HCT116 (cell line): ENCODE results near the gene POLD1. TPM values are rescaled to one million over a fixed set of nuclear protein-coding genes. Genes with fewer than 3 reads are reported as not detected.

Source experiments
- ATAC-seq: fragments of 200-7000 bp; cut with Tn5 transposase; 2 replicates; pipeline ENCODE4 v1.9.1; 2020; ENCODE audit warnings: mild to moderate bottlenecking, moderate library complexity
- BruUV-seq: library from RNA; stranded (reverse); fragments of 400-500 nt; replicated peaks from 2 replicates; lab custom pipeline; 2021; lab: Mats Ljungman, UMichigan
- CTCF ChIA-PET: fragments of 300-600 bp; sonication (Branson Sonifier 250); formaldehyde crosslinking; loops from one replicate; lab custom pipeline; 2021; ENCODE audit warnings: antibody characterized with exemption; lab: Charles Lee
- POLR2A ChIA-PET: fragments of 300-600, 350-600 bp; sonication (Branson Sonifier 250); formaldehyde crosslinking; loops from one replicate; lab custom pipeline; 2021; ENCODE audit warnings: antibody characterized with exemption; lab: Charles Lee
- RAD21 ChIA-PET, 2 experiments: fragments of 300-600 bp; sonication (Branson Sonifier 250); formaldehyde crosslinking; loops; one replicate each; lab custom pipeline; 2023; ENCODE audit warnings: low total read pairs in 2 of 2; ENCODE audit not compliant: uncharacterized antibody in 2 of 2, unreplicated experiment in 2 of 2, low non-redundant PET in 1 of 2; lab: Charles Lee
- DNase-seq: peaks from one replicate; pipeline ENCODE4 v3.0.0-alpha.2; 2010; ENCODE audit warnings: low read depth, low spot score
- H2AFZ ChIP-seq: fragments of 200-600 bp; shearing (Covaris generic), sonication (generic); 2 replicates; pipeline ENCODE4 v1.6.1; 2017; ENCODE audit warnings: low read depth, mixed run types, mixed read lengths, antibody characterized with exemption, low read length; ENCODE audit not compliant: poor library complexity, severe bottlenecking
- H3K27ac ChIP-seq: 2 replicates; pipeline ENCODE4 v1.5.1; 2012; ENCODE audit warnings: low read depth, low read length
- H3K27me3 ChIP-seq: fragments of 200-600 bp; sonication (generic); 2 replicates; pipeline ENCODE4 v1.6.1; 2016; ENCODE audit warnings: mixed run types, low read length, mixed read lengths; ENCODE audit not compliant: insufficient read depth
- H3K36me3 ChIP-seq, 2 experiments: fragments of 200-500 bp in 1 of 2; fragments of 200-600 bp in 1 of 2; sonication (Bioruptor generic) in 1 of 2; sonication (generic) in 1 of 2; 2 replicates each; pipeline versions ENCODE4 v1.5.1 to v1.6.1; 2014 to 2016; ENCODE audit warnings: low read length in 2 of 2, inconsistent platforms in 1 of 2, mixed read lengths in 1 of 2, mixed run types in 1 of 2; ENCODE audit not compliant: insufficient read depth in 2 of 2, control insufficient read depth in 1 of 2
- H3K4me1 ChIP-seq, 2 experiments: fragments of 200-600 bp in 1 of 2; sonication (generic) in 1 of 2; 2 replicates each; pipeline versions ENCODE4 v1.5.1 to v1.6.1; 2012 to 2017; ENCODE audit warnings: low read length in 2 of 2, inconsistent platforms in 1 of 2, mild to moderate bottlenecking in 1 of 2, mixed read lengths in 1 of 2, mixed run types in 1 of 2, moderate library complexity in 1 of 2; ENCODE audit not compliant: insufficient read depth in 2 of 2, control insufficient read depth in 1 of 2
- H3K4me2 ChIP-seq: fragments of 200-600 bp; sonication (generic); 2 replicates; pipeline ENCODE4 v1.6.1; 2017; ENCODE audit warnings: mixed run types, low read length, mixed read lengths
- H3K4me3 ChIP-seq, 2 experiments: fragments of 200-600 bp in 1 of 2; sonication (generic) in 1 of 2; replicated peaks in 1 of 2; 2 replicates each; pipeline ENCODE4 v1.5.1; 2011 to 2016; ENCODE audit warnings: low read length in 2 of 2, control low read depth in 1 of 2, low read depth in 1 of 2, mild to moderate bottlenecking in 1 of 2, mixed read lengths in 1 of 2, mixed run types in 1 of 2
- H3K79me2 ChIP-seq: fragments of 200-600 bp; sonication (generic); 2 replicates; pipeline ENCODE4 v1.6.1; 2017; ENCODE audit warnings: mild to moderate bottlenecking, mixed run types, low read length, moderate library complexity, mixed read lengths; ENCODE audit not compliant: insufficient read depth
- H3K9ac ChIP-seq: fragments of 200-600 bp; sonication (generic); 2 replicates; pipeline ENCODE4 v1.6.1; 2016; ENCODE audit warnings: low read length, mixed read lengths
- H3K9me2 ChIP-seq: fragments of 200-600 bp; sonication (generic), shearing (Covaris generic); 2 replicates; pipeline ENCODE4 v1.6.1; 2017; ENCODE audit warnings: mixed run types, mild to moderate bottlenecking, moderate library complexity; ENCODE audit not compliant: insufficient read depth
- H3K9me3 ChIP-seq, 2 experiments: fragments of 200-500 bp in 1 of 2; fragments of 200-600 bp in 1 of 2; sonication (Bioruptor generic) in 1 of 2; sonication (generic) in 1 of 2; 2 replicates each; pipeline ENCODE4 v1.6.1; 2014 to 2017; ENCODE audit warnings: low read length in 2 of 2, mixed read lengths in 2 of 2, inconsistent platforms in 1 of 2, low read depth in 1 of 2, mild to moderate bottlenecking in 1 of 2, mixed run types in 1 of 2, moderate library complexity in 1 of 2; ENCODE audit not compliant: control insufficient read depth in 1 of 2, insufficient read depth in 1 of 2
- H4K20me1 ChIP-seq: fragments of 200-600 bp; sonication (generic), shearing (Covaris generic); 2 replicates; pipeline ENCODE4 v1.6.1; 2017; ENCODE audit warnings: mixed run types, mild to moderate bottlenecking, moderate library complexity; ENCODE audit not compliant: insufficient read depth
- ATF3 ChIP-seq: IDR thresholded peaks from 2 replicates; pipeline ENCODE4 v1.6.1; 2012
- ELF1 ChIP-seq: IDR thresholded peaks from 2 replicates; pipeline ENCODE4 v1.6.1; 2012; ENCODE audit warnings: low read depth, borderline replicate concordance
- EZH2phosphoT487 ChIP-seq: fragments of 200-600 bp; IDR thresholded peaks from 2 replicates; pipeline ENCODE4 v1.6.1; 2018; ENCODE audit warnings: antibody characterized with exemption, borderline replicate concordance
- MAX ChIP-seq: IDR thresholded peaks from 2 replicates; pipeline ENCODE4 v1.6.1; 2012
- POLR2AphosphoS5 ChIP-seq: IDR thresholded peaks from 2 replicates; pipeline ENCODE4 v1.6.1; 2011; ENCODE audit warnings: mild to moderate bottlenecking, low read depth, low read length, moderate library complexity
- SIN3A ChIP-seq: IDR thresholded peaks from 2 replicates; pipeline ENCODE4 v1.6.1; 2012; ENCODE audit warnings: low read depth
- YY1 ChIP-seq: IDR thresholded peaks from 2 replicates; pipeline ENCODE4 v1.6.1; 2011; ENCODE audit warnings: low read length, low read depth, moderate library complexity, mild to moderate bottlenecking; ENCODE audit not compliant: insufficient replicate concordance; ENCODE audit errors: extremely low read depth
- ZFX ChIP-seq: fragments of 450-650 bp; IDR thresholded peaks from 2 replicates; pipeline ENCODE4 v1.6.1; 2017
- intact Hi-C: fragments of 100-400 bp; cut with micrococcal nuclease; formaldehyde crosslinking; loops from 2 replicates; pipeline ENCODE4 v1.10.0; 2022
- total RNA-seq: library from RNA; stranded (reverse); gene quantifications from one replicate; pipeline ENCODE4 v1.2.1, GENCODE V29; 2021; ENCODE audit not compliant: unreplicated experiment

Gene POLD1
- total RNA-seq, 1 experiment from 2014 or later, result 122 TPM

GRCh38 chr19:50383001-50383851 lies 921 bp upstream of the POLD1 start:
- Histone ChIP-seq H2AFZ (no peak overlapping the region), H4K20me1 (no peaks in the 10 kb centered on the region), H3K9ac (peak overlapping the region; percentile 81), H3K27ac (peak overlapping the region; percentile 64), H3K36me3 (peaks cover 30 to 40% of the 10 kb centered on the region in 2 experiments; a peak in 3 of 4 replicates), H3K9me2 (no peaks in the 10 kb centered on the region), H3K9me3 (no peaks in the 10 kb centered on the region), H3K27me3 (no peaks in the 10 kb centered on the region), H3K4me1 (peaks cover 11 to 16% of the 10 kb centered on the region in 2 experiments; a peak in 3 of 4 replicates), H3K4me3 (peak overlapping the region; percentile 50 to 71), H3K4me2 (peak overlapping the region; percentile 82), H3K79me2 (peaks cover 46% of the 10 kb centered on the region)
- no peak for TF ChIP-seq YY1
- ATAC-seq, result peak; percentile 21
- POLR2A ChIA-PET, result interaction anchor here (1.0 to 1.4 kb wide), 3 partner anchors 7 to 421 kb away, joined by 3 to 5 read pairs (median 4); partner anchors contain the start of gene NR1H2
- RAD21 ChIA-PET, result no interaction called here
- TSS peak; percentile 97 for BruUV-seq
- no peak for DNase-seq
- CTCF ChIA-PET, result no interaction called here
- intact Hi-C loops, result no loop called here

GRCh38 chr19:50384685-50385535 lies 763 bp downstream of the POLD1 start:
- intact Hi-C loops, result no loop called here
- peaks cover 57% of the 10 kb centered on the region for H3K79me2 ChIP-seq
- H4K20me1 ChIP-seq, result no peaks in the 10 kb centered on the region
- peak overlapping the region; percentile 71 for H3K27ac ChIP-seq
- POLR2A ChIA-PET, result interaction anchor here (1.0 to 1.4 kb wide), 3 partner anchors 9 to 81 kb away, joined by 3 to 5 read pairs (median 4); partner anchors contain the start of gene NR1H2
- peak overlapping the region; percentile 81 for H3K9ac ChIP-seq
- CTCF ChIA-PET, result interaction anchor here (1.2 kb wide), 1 partner anchor 56 kb away, joined by 3 read pairs; the partner anchor contains the start of gene KCNC3
- no peak overlapping the region for H2AFZ ChIP-seq
- no peak for ATAC-seq
- peaks cover 11 to 16% of the 10 kb centered on the region in 2 experiments; a peak in 3 of 4 replicates for H3K4me1 ChIP-seq
- TF ChIP-seq ATF3, result no peak
- 0 out of 2 replicates have a peak, but pooled peaks have one; percentile 44 for TF ChIP-seq MAX
- TF ChIP-seq EZH2phosphoT487, result no peak
- TF ChIP-seq ZFX, result peak; percentile 20; the same call in 1 of the 2 replicates
- 0 out of 2 replicates have a peak, but pooled peaks have one; percentile 4 for TF ChIP-seq POLR2AphosphoS5
- no peak for TF ChIP-seq ELF1
- peak; percentile 35; the same call in 1 of the 2 replicates for TF ChIP-seq SIN3A
- TF ChIP-seq YY1, result no peak
- H3K36me3 ChIP-seq, result peaks cover 14 to 27% of the 10 kb centered on the region in 2 experiments; a peak in 2 of 4 replicates
- no peaks in the 10 kb centered on the region for H3K9me3 ChIP-seq
- TSS peak; percentile 45 for BruUV-seq
- H3K9me2 ChIP-seq, result no peaks in the 10 kb centered on the region
- RAD21 ChIA-PET, result no interaction called here
- H3K4me3 ChIP-seq, result peak overlapping the region; percentile 49 to 71
- no peaks in the 10 kb centered on the region for H3K27me3 ChIP-seq
- DNase-seq, result no peak
- H3K4me2 ChIP-seq, result peak overlapping the region; percentile 82
